ENCODE data around the gene ADAMTS2.

DNA sequence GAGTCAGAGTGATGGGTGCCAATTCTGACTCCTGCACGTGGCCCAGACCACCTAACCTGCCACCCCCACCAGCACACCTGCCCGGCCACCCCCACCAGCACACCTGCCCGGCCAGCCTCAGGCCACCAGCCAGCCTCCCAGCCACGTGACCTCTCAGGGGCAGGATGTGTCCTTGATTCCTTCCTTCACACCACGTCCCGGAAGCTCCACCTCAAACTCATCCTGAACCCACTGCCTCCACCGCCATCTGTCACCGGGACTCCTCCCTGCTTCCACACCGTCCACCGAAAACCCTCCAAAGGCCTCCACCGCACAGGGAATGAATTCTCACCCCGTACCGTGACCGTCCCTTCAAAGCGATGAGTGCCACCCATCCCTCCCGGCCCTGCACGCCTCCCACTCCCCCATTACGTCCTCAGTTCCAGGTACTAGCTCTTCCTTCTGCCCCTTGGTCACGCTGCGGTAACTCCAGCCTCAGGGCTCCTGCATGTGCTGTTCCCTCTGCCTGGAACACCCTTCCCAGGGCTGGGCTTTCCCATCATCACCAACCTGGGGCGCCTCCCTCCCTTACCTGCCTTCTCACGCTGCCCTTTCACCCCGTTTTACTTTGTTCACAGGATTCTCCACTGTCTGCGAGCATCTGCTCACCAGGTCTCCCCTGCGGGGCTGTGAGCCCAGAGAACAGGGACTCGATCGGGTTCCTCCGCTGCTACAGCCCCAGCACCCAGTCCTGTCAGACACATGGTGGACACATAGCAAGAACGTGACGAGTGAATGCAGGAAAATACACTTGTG is 82.9 kb downstream of the ADAMTS2 start:
- TF ChIP-seq TAF1 (IDR thresholded peaks at IDR 0.05; ENCODE audit: low read depth, low read length) (no peak), POLR2AphosphoS5 (IDR thresholded peaks at IDR 0.05; ENCODE audit: low read depth, low read length) (no peak), POLR2A (IDR thresholded peaks at IDR 0.05; ENCODE audit: low read depth, low read length) (no peak)

Measured in GM12891 (cell line).